HG03175 (cell line): ENCODE results near the gene FST.

Source experiments
- ATAC-seq: cut with Tn5 transposase; IDR thresholded peaks from one replicate; pipeline ENCODE4 v1.9.1; 2021; ENCODE audit warnings: mild to moderate bottlenecking, moderate library complexity; ENCODE audit not compliant: unreplicated experiment

FST gene, protein sequence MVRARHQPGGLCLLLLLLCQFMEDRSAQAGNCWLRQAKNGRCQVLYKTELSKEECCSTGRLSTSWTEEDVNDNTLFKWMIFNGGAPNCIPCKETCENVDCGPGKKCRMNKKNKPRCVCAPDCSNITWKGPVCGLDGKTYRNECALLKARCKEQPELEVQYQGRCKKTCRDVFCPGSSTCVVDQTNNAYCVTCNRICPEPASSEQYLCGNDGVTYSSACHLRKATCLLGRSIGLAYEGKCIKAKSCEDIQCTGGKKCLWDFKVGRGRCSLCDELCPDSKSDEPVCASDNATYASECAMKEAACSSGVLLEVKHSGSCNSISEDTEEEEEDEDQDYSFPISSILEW

DNA sequence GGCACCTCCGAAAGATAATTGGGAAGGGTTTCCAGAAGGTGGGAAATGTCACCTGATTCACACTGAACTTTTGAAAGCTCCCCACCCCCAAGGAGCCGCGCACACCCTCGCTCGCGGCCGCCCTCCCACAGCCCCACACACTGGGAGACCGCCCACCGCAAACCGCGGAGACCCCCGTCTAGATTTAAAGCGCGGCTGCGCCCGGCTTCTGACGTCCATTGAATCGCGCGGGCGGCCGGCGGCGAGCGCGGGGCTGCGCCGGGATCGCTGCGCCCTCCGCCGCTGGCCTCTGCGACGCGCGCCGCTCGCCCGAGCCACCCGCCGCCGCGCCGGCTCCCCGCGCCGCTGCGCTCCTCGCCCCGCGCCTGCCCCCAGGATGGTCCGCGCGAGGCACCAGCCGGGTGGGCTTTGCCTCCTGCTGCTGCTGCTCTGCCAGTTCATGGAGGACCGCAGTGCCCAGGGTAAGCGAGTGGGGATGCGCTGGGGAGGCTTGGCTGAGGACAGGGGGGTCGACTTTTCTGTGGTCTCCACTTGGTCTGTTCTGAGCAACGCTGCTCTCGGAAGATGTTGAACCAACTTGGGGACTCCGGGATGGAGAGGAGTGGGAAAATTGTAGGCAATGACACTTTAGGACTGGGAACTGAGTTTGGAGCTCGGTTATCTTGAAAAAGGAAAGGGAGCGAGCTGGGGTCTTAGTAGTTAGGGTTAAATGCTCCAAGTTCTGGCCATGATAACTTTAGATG, at the start of gene FST:
Gene FST (plus strand): TSS at position 214 of the 743 bp plus-strand sequence. CDS start 163 bp downstream, at position 377.
- ATAC-seq = no peak

DNA sequence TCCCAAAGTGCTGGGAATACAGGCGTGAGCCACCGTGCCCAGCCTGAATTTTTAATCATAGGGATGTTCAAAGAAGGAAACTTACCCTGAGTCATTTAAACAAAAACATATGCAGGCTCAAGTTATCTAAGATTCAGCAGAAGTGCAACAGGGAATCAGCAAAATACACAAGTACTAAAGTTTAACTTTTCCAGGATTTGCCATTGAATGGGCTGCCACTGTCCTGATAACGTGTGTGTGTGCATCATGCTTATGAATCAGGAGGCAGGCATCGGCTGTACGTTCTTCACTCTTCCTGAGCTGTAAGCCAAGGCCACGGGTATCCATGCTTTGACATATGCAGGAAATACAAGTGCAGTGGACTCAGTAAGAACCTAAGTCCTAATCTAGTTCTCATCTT, 48.8 kb upstream of the FST start:
- ATAC-seq = no peak

DNA sequence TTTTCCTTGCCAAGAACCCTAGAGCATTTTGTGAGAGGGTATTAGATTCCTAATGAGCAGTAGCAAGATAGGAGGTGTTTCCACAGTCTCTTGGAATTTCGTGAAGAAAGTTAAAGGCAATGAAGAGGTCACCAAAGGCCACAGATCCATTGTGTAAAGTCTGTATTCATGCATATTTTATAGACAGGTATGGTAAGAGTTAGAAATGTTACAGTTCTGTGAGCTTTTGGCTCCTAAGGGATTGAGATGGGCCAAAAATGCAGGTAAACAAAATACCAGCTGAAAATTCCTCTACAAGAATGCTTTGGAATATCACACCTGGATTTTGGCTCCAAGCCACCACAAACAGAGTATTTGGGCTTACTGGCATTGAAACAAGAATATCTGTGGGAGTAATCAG, 47.4 kb upstream of the FST start:
- ATAC-seq = no peak

DNA sequence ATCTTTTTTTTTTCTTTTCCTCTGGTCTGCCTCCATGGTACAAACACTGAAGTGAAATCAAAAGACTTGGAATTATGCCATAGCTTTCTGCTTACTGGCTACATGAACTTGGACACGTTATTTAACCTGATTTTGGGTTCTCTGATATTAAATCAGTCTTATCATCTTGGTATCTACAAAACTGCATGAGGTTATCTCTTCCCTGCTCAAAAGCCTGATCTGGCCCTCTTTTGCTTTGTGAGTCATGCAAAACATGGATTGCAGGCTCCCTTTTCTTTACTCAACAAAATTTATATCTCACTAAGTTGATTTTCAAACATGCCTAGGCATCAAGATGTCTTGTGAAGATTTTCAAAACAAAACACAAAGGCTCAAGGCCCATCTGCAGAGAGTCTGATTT, 45.9 kb upstream of the FST start:
- ATAC-seq = no peak

GRCh38 chr5:53436480-53437191, 43.8 kb upstream of the FST start:
- ATAC-seq = no peak

DNA sequence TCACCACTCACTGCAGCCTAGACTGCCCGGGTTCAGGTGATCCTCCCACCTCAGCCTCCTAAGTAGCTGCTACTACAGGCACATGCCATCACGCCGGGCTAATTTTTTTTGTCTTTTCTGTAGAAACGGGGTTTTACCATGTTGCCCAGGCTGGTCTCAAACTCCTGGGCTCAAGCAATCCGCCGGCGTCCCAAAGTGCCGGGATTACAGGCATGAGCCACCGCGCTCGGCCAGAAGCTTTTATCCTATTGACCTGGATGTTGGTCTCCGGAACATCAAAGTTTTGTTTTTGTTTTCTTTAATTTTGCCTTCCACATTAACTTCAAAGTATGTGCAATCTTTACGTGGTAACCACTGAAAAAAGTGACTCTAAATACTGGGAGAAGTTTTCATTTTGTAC, 42.4 kb upstream of the FST start:
- no peak for ATAC-seq

DNA sequence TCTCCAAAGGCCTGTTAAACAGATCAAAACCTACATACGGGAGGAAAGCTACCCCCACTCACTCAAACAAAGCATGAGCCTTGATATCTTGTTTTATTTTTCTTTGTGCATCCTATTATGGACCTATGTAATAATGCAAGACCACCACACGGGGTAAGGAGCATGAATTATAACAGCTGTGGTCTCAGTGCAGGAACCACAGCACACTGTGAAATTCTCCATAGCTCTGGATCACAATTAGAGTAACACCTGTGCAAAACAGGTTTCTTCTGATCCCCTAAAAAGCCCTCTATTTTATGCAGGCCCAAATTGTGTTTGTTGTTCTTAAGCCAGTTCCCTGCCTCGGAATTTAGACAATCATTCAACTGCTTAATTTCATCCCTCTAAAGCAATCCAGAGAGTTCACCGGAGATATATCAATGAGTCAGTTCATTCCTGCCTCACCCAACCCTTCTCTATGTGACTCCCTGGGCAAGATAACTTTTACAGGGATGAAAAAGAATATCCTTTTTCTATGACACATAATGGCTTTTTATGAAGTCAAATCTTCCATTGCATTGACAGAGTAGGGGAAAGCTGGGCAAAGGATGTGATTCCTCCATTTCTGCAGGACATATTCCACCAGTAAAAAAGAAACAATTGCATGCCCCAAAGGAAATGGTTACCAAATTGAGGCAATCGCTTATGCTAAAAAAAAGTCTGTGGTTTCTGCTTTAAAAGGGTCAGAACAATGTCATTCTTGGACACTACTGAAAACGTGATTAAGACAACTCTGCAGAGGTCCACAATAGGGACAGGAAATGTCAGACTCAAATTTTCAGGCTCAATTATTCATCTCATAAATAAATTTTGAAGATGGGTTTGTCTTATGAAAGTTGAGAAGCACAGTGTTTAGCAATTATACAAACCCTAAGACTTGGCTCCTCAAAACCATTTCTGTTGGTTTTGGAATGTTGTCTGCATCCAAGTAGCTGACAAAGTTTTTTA, 41.6 kb upstream of the FST start:
- ATAC-seq = no peak

DNA sequence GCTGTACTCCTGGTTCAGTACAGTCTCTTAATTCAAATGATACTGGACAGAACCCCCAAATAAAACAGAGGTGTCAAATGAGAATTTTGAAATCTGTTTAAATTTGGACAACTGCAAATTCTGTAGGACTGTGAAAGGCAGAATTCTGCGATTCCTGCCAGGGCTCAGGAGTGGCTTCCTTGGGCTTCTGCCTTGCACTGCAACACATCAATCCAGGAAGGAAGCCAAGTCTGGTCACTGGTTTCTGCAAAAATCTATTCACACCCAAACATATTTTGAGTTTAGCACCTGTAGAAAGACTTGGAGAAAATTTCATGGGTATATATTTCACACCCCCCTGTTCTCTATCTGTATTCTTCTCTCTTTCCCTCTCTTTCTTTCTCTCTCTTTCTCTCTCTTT, 37.5 kb upstream of the FST start:
- no peak for ATAC-seq

- no peak for ATAC-seq
Measured at GRCh38 chr5:53445569-53445968, 34.9 kb upstream of the FST start.

DNA sequence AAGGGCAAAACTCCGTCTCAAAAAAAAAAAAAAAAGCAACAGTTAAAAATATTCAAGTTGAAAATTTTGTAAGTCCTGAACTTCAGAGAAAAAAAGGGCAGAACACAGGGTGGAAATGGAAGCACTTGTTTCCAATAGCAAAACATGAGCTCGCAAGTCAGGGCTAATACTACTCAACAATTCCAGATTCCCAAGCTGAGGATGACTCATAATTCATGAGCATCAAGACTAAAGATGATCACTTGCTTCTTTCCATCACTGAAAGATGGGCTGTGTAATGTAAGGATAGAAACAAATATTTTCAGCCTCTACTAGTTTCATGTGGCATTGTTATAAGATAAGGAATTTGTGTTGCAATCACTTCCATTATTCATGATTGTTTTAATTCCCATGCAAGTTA, 33.5 kb upstream of the FST start:
- ATAC-seq = no peak

DNA sequence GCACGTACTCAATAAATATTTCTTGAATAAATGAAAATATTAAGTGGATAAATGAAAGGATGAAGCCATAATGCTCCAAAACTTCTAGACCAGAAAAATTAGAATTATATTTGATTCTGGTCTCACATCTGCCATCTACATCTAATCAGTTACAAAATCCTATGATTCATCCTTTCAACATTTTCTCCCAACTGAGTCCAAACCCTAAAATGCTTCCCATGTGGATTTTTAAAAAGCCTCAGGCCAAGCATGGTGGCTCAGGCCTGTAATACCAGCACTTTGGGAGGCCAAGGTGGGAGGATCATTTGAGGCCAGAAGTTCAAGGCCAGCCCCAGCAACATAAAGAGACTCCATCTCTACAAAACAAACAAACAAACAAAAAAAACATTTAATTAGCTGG, 31.6 kb upstream of the FST start:
- ATAC-seq = no peak

GRCh38 chr5:53453898-53454718, 26.3 kb upstream of the FST start:
- ATAC-seq = no peak

DNA sequence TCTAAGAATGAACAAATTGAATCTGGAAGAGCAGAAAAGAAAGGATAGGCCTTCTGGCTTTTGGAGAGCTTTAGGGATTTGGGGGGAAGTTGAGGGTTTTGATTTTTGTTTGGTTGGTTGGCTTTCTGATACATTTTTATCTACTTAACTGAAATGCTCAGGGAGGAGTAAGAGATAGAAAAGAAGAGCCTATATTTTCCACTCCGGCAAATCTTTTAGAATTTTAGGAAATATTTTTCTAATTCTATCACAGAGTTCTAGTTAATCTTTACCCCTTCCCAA, 25.8 kb upstream of the FST start:
- ATAC-seq = no peak

- no peak for ATAC-seq
Measured at GRCh38 chr5:53456366-53456765, 24.1 kb upstream of the FST start.

DNA sequence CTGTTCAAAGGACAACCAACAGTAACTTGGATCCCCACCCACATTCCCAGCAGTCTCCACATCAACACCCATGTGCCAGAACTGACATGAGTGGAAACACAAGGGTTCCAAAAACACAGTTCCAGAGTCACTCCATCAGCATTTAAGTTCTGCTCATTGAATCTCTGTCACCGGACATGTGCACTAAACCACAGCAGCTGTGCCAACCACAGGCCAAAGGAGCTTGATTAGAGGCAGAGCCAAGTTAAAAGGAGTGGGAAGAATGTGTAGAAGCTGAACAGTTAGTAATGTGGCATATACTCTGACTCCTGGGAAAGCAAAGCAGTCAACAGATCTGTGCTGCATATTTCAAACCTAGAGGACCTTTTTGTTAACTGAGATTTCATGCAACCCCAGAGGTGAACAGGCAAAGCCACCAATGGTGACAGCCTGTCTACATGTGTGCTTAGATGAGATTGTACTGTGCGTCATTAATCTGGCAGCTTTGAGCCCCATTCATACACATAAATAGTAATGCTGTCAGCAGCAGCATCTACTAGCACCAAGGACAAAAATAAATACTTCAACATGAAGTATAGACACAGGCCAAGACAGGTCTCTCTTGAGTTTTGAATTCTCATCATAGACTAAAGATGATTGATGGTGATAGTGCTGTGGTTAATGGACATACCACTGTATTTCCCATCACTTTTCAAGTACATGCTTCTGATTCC, 16.4 kb upstream of the FST start:
- no peak for ATAC-seq

DNA sequence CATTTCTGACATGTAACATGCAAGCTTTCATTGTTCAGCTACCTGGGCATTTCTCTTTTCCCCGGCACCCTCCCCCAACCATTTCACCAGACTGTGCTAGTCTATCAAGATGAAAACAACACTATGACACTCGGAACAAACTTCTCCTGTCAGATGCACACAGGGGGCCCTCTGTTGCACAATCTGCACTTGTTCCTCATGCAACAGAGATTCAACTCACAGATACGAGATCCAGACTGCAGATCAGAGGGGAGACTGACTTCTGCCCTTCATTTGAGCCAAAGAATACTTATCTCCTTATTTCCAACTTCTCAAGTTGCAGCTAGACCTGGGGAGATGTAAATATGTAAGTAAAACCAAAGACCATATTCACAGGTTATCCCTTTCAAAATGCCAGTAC, 15.7 kb upstream of the FST start:
- ATAC-seq = no peak

GRCh38 chr5:53469946-53470687, 10.3 kb upstream of the FST start:
- ATAC-seq = no peak

GRCh38 chr5:53472279-53472678, 8.2 kb upstream of the FST start:
- no peak for ATAC-seq
